ENCODE results near the gene IFNA8.
"Not testable (repeated sequence)": the region's sequence is repeated elsewhere in the genome, so short reads cannot be mapped to it uniquely, and the experiment has no call there.

DNA sequence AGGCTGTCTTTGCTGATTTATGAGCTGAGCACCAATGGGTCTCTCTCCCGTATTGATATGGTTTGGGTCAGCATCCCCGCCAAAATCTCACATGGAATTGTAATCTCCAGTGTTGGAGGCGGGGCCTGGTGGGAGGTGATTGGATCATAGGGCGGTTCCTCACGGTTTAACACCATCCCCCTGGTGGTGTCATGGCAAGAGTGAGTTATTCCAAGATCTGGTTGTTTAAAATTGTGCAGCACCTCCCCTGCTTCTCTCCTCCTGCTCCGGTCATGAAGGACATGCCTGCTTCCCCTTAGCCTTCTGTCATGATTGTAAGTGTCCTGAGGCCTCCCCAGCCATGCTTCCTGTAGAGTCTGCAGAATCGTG lies 26.1 kb downstream of the IFNA8 start:
- TF ChIP-seq, protein P1, sequence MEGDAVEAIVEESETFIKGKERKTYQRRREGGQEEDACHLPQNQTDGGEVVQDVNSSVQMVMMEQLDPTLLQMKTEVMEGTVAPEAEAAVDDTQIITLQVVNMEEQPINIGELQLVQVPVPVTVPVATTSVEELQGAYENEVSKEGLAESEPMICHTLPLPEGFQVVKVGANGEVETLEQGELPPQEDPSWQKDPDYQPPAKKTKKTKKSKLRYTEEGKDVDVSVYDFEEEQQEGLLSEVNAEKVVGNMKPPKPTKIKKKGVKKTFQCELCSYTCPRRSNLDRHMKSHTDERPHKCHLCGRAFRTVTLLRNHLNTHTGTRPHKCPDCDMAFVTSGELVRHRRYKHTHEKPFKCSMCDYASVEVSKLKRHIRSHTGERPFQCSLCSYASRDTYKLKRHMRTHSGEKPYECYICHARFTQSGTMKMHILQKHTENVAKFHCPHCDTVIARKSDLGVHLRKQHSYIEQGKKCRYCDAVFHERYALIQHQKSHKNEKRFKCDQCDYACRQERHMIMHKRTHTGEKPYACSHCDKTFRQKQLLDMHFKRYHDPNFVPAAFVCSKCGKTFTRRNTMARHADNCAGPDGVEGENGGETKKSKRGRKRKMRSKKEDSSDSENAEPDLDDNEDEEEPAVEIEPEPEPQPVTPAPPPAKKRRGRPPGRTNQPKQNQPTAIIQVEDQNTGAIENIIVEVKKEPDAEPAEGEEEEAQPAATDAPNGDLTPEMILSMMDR (IDR thresholded peaks at IDR 0.05), result not testable (repeated sequence)
- TF ChIP-seq POLR2A (IDR thresholded peaks at IDR 0.05), result not testable (repeated sequence)

Measured in vagina (tissue), 2 donors.